OCI-LY1 (cell line): ENCODE data around the gene CCDC14.

Experiments used
- EZH2 ChIP-seq: fragments of 200-600 bp; sonication (generic), shearing (Covaris generic); IDR thresholded peaks from 2 replicates; pipeline ENCODE4 v1.8.0; 2017; ENCODE audit warnings: borderline replicate concordance, mixed run types, mild to moderate bottlenecking, antibody characterized with exemption, low read length, moderate library complexity, mixed read lengths
- TF ChIP-seq, protein P1 (sequence below): fragments of 200-600 bp; sonication (generic), shearing (Covaris generic); IDR thresholded peaks from 2 replicates; pipeline ENCODE4 v1.5.1; 2017; ENCODE audit warnings: mild to moderate bottlenecking, antibody characterized with exemption, low read length, moderate library complexity, mixed read lengths

DNA sequence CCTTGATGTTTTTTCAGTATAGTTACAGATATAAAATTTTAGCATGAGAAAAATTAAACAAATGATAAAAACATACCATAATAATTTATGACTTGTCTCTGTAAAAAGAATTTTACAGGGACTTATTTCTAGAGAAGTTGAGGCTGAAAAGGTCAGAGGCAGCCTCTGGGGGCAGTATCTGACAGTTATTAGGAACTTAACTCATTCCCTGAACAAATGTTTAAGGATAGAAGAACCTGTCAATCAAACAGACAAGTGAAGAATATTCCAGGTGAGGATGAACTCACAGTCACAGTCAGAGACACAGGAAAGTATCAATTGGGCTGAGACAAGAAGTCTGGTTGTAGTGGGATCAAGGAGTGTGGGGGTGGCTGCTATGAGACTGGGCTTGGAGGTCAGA, 84.2 kb downstream of the CCDC14 start:
- TF ChIP-seq, protein P1, sequence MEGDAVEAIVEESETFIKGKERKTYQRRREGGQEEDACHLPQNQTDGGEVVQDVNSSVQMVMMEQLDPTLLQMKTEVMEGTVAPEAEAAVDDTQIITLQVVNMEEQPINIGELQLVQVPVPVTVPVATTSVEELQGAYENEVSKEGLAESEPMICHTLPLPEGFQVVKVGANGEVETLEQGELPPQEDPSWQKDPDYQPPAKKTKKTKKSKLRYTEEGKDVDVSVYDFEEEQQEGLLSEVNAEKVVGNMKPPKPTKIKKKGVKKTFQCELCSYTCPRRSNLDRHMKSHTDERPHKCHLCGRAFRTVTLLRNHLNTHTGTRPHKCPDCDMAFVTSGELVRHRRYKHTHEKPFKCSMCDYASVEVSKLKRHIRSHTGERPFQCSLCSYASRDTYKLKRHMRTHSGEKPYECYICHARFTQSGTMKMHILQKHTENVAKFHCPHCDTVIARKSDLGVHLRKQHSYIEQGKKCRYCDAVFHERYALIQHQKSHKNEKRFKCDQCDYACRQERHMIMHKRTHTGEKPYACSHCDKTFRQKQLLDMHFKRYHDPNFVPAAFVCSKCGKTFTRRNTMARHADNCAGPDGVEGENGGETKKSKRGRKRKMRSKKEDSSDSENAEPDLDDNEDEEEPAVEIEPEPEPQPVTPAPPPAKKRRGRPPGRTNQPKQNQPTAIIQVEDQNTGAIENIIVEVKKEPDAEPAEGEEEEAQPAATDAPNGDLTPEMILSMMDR = peak; percentile 59
- TF ChIP-seq EZH2 = no peak
